Measurements from ENCODE around the gene POU2F3. TPM values are rescaled to one million over a fixed set of nuclear protein-coding genes. Genes with fewer than 3 reads are reported as not detected.
A peak's percentile ranks its signal among the peaks of the same experiment; 100 is the strongest.

The POU2F3 gene
- total and polyA plus RNA-seq, 2 experiments from 2014 or later: not detected

- Histone ChIP-seq H3K9me2 (replicated peaks; ENCODE audit: insufficient read depth) (no peaks in the 10 kb centered on the region), H2AFZ (peak overlapping the region; percentile 76), H3K9me3 (ENCODE audit: low read depth) (no peaks in the 10 kb centered on the region), H3K4me3 (peak overlapping the region; percentile 92), H3K4me2 (peak overlapping the region; percentile 89), H3K27me3 (no peaks in the 10 kb centered on the region), H3K79me2 (peaks cover 51% of the 10 kb centered on the region), H3K4me1 (ENCODE audit: insufficient read depth) (peaks cover 34% of the 10 kb centered on the region), H4K20me1 (ENCODE audit: insufficient read depth, poor library complexity, severe bottlenecking) (peaks cover 46% of the 10 kb centered on the region), H3K36me3 (replicated peaks; ENCODE audit: insufficient read depth, low read depth) (no peaks in the 10 kb centered on the region), H3K27ac (peak overlapping the region; percentile 99)
- WGBS (ENCODE audit: low lambda C conversion rate, missing lambda C conversion rate): 1% methylated on average over 47 of the region's 56 CpGs
- no peak for TF ChIP-seq EZH2 (IDR thresholded peaks at IDR 0.05; ENCODE audit: borderline replicate concordance)
- TF ChIP-seq EZH2phosphoT487 (IDR thresholded peaks at IDR 0.05; ENCODE audit: low read depth, severe bottlenecking, unreplicated experiment): no peak
- TF ChIP-seq CTCF (IDR thresholded peaks at IDR 0.05; ENCODE audit: poor library complexity): no peak
- DNase-seq (ENCODE audit: low spot score): peak; percentile 78
Measured at GRCh38 chr11:120336641-120337354, 96.9 kb downstream of the POU2F3 start.

- Histone ChIP-seq H3K4me1 (ENCODE audit: insufficient read depth) (peaks cover 28% of the 10 kb centered on the region), H3K79me2 (peaks cover 59% of the 10 kb centered on the region), H3K27me3 (no peaks in the 10 kb centered on the region), H3K4me2 (peak overlapping the region; percentile 89), H3K36me3 (replicated peaks; ENCODE audit: insufficient read depth, low read depth) (no peaks in the 10 kb centered on the region), H3K9me2 (replicated peaks; ENCODE audit: insufficient read depth) (no peaks in the 10 kb centered on the region), H3K4me3 (peak overlapping the region; percentile 92), H3K9me3 (ENCODE audit: low read depth) (no peaks in the 10 kb centered on the region), H2AFZ (peak overlapping the region; percentile 76), H4K20me1 (ENCODE audit: insufficient read depth, poor library complexity, severe bottlenecking) (peaks cover 49% of the 10 kb centered on the region), H3K27ac (peak overlapping the region; percentile 99)
- TF ChIP-seq EZH2 (IDR thresholded peaks at IDR 0.05; ENCODE audit: borderline replicate concordance) (no peak), CTCF (IDR thresholded peaks at IDR 0.05; ENCODE audit: poor library complexity) (no peak), EZH2phosphoT487 (IDR thresholded peaks at IDR 0.05; ENCODE audit: low read depth, severe bottlenecking, unreplicated experiment) (no peak)
- DNase-seq (ENCODE audit: low spot score): peak; percentile 22
- WGBS (ENCODE audit: low lambda C conversion rate, missing lambda C conversion rate): 5% methylated on average over 18 of the region's 18 CpGs
Measured at GRCh38 chr11:120337355-120338106, 97.6 kb downstream of the POU2F3 start.

GRCh38 chr11:120338107-120338933, 98.4 kb downstream of the POU2F3 start:
- Histone ChIP-seq H3K27ac (peak overlapping the region; percentile 99), H4K20me1 (ENCODE audit: insufficient read depth, poor library complexity, severe bottlenecking) (peaks cover 52% of the 10 kb centered on the region), H3K4me2 (peak overlapping the region; percentile 89), H3K27me3 (no peaks in the 10 kb centered on the region), H3K4me3 (peak overlapping the region; percentile 92), H2AFZ (no peak overlapping the region), H3K9me3 (ENCODE audit: low read depth) (no peaks in the 10 kb centered on the region), H3K4me1 (ENCODE audit: insufficient read depth) (peaks cover 28% of the 10 kb centered on the region), H3K36me3 (replicated peaks; ENCODE audit: insufficient read depth, low read depth) (no peaks in the 10 kb centered on the region), H3K79me2 (peaks cover 66% of the 10 kb centered on the region), H3K9me2 (replicated peaks; ENCODE audit: insufficient read depth) (no peaks in the 10 kb centered on the region)
- no peak for DNase-seq (ENCODE audit: low spot score)
- no peak for TF ChIP-seq CTCF (IDR thresholded peaks at IDR 0.05; ENCODE audit: poor library complexity)
- TF ChIP-seq EZH2 (IDR thresholded peaks at IDR 0.05; ENCODE audit: borderline replicate concordance): no peak
- no peak for TF ChIP-seq EZH2phosphoT487 (IDR thresholded peaks at IDR 0.05; ENCODE audit: low read depth, severe bottlenecking, unreplicated experiment)
- 32% methylated on average over 7 of the region's 7 CpGs for WGBS (ENCODE audit: low lambda C conversion rate, missing lambda C conversion rate)
